Chondrocyte (in vitro differentiated cells): Measurements from ENCODE around the gene ITGB1. TPM values are rescaled to one million over a fixed set of nuclear protein-coding genes. Genes with fewer than 3 reads are reported as not detected.

Experiments
- DNase-seq: peaks from one replicate; pipeline ENCODE4 v3.0.0; 2021; ENCODE audit warnings: mixed read lengths, low spot score
- H3K27ac Mint-ChIP-seq: one replicate; pipeline ENCODE4 v1.8.0; 2021; ENCODE audit warnings: mild to moderate bottlenecking, moderate library complexity, mixed read lengths; ENCODE audit not compliant: unreplicated experiment
- H3K27me3 Mint-ChIP-seq: 2 replicates; pipeline ENCODE4 v1.8.0; 2021; ENCODE audit warnings: low read depth, mixed read lengths
- H3K36me3 Mint-ChIP-seq: 2 replicates; pipeline ENCODE4 v1.8.0; 2021; ENCODE audit warnings: low read depth, mixed read lengths
- H3K4me1 Mint-ChIP-seq: 2 replicates; pipeline ENCODE4 v1.8.0; 2021; ENCODE audit warnings: low read depth, mild to moderate bottlenecking, mixed read lengths
- H3K4me3 Mint-ChIP-seq: one replicate; pipeline ENCODE4 v1.8.0; 2021; ENCODE audit warnings: mild to moderate bottlenecking, moderate library complexity, mixed read lengths; ENCODE audit not compliant: unreplicated experiment
- H3K9me3 Mint-ChIP-seq: 2 replicates; pipeline ENCODE4 v1.8.0; 2021; ENCODE audit warnings: low read depth, mixed read lengths
- CTCF ChIP-seq: fragments of 200-600 bp; sonication (generic); IDR thresholded peaks from 2 replicates; pipeline ENCODE4 v1.5.0; 2021; ENCODE audit warnings: antibody characterized with exemption, mild to moderate bottlenecking, moderate library complexity
- total RNA-seq: library from RNA; stranded (reverse); gene quantifications from 3 replicates; pipeline ENCODE4 v1.2.1, GENCODE V29; 2021

Gene ITGB1
- total RNA-seq, 1 donor from 2014 or later = 1,183 TPM

GRCh38 chr10:32955299-32955772 lies 2.7 kb downstream of the ITGB1 start:
- Mint-ChIP-seq H3K27ac (peak overlapping the region; percentile 82), H3K36me3 (no peaks in the 10 kb centered on the region)

GRCh38 chr10:32954545-32955298 lies 3.3 kb downstream of the ITGB1 start:
- H3K27ac Mint-ChIP-seq = peak overlapping the region; percentile 82
- peak overlapping the region; percentile 77 for H3K4me3 Mint-ChIP-seq
- no peaks in the 10 kb centered on the region for H3K27me3 Mint-ChIP-seq
- no peak for DNase-seq
- H3K36me3 Mint-ChIP-seq = no peaks in the 10 kb centered on the region
- no peaks in the 10 kb centered on the region for H3K9me3 Mint-ChIP-seq
- H3K4me1 Mint-ChIP-seq = peaks cover 81% of the 10 kb centered on the region
- TF ChIP-seq CTCF = no peak

More at GRCh38 chr10:32955299-32955772, 2.7 kb downstream of the ITGB1 start:
- no peaks in the 10 kb centered on the region for H3K27me3 Mint-ChIP-seq
- TF ChIP-seq CTCF = no peak
- H3K4me1 Mint-ChIP-seq = peaks cover 82% of the 10 kb centered on the region
- no peak for DNase-seq
- H3K9me3 Mint-ChIP-seq = no peaks in the 10 kb centered on the region
- peak overlapping the region; percentile 77 for H3K4me3 Mint-ChIP-seq

- DNase-seq = no peak
- Mint-ChIP-seq H3K4me1 (peaks cover 79% of the 10 kb centered on the region), H3K36me3 (no peaks in the 10 kb centered on the region), H3K4me3 (peak overlapping the region; percentile 77), H3K9me3 (no peaks in the 10 kb centered on the region), H3K27ac (peak overlapping the region; percentile 82), H3K27me3 (no peaks in the 10 kb centered on the region)
- no peak for TF ChIP-seq CTCF
These were observed 4.0 kb downstream of the ITGB1 start for GRCh38 chr10:32954080-32954479.

GRCh38 chr10:32953277-32953927 lies 4.6 kb downstream of the ITGB1 start:
- Mint-ChIP-seq H3K27ac (peak overlapping the region; percentile 82), H3K27me3 (no peaks in the 10 kb centered on the region), H3K36me3 (no peaks in the 10 kb centered on the region), H3K4me3 (peak overlapping the region; percentile 77), H3K4me1 (peaks cover 80% of the 10 kb centered on the region), H3K9me3 (no peaks in the 10 kb centered on the region)
- TF ChIP-seq CTCF = no peak
- no peak for DNase-seq

- no peak for TF ChIP-seq CTCF
- Mint-ChIP-seq H3K27ac (peak overlapping the region; percentile 82), H3K27me3 (no peaks in the 10 kb centered on the region), H3K36me3 (no peaks in the 10 kb centered on the region), H3K4me1 (peaks cover 86% of the 10 kb centered on the region), H3K9me3 (no peaks in the 10 kb centered on the region), H3K4me3 (no peak overlapping the region)
- no peak for DNase-seq
These were observed 5.3 kb downstream of the ITGB1 start for GRCh38 chr10:32952541-32953276.
